ENCODE measurements around the gene DND1. TPM values are rescaled to one million over a fixed set of nuclear protein-coding genes. Genes with fewer than 3 reads are reported as not detected.

Gene DND1
- total RNA-seq, 1 donor from 2014 or later, result 1.9 TPM

GRCh38 chr5:140637371-140638100 lies 35.8 kb downstream of the DND1 start:
- Mint-ChIP-seq H3K36me3 (ENCODE audit: unreplicated experiment) (no peaks in the 10 kb centered on the region), H3K27me3 (ENCODE audit: unreplicated experiment) (no peaks in the 10 kb centered on the region), H3K4me1 (ENCODE audit: unreplicated experiment) (peaks cover 17% of the 10 kb centered on the region), H3K9me3 (ENCODE audit: unreplicated experiment) (no peaks in the 10 kb centered on the region), H3K4me3 (ENCODE audit: unreplicated experiment) (no peak overlapping the region), H3K27ac (ENCODE audit: unreplicated experiment) (no peak overlapping the region)
- no peak for DNase-seq (ENCODE audit: extremely low spot score, unreplicated experiment)
- no peak for TF ChIP-seq CTCF (IDR thresholded peaks at IDR 0.05)

- no peaks in the 10 kb centered on the region for H3K36me3 Mint-ChIP-seq (ENCODE audit: unreplicated experiment)
- H3K4me3 Mint-ChIP-seq (ENCODE audit: unreplicated experiment), result no peak overlapping the region
- H3K4me1 Mint-ChIP-seq (ENCODE audit: unreplicated experiment), result peaks cover 11% of the 10 kb centered on the region
- H3K27me3 Mint-ChIP-seq (ENCODE audit: unreplicated experiment), result no peaks in the 10 kb centered on the region
- no peaks in the 10 kb centered on the region for H3K9me3 Mint-ChIP-seq (ENCODE audit: unreplicated experiment)
- DNase-seq (ENCODE audit: extremely low spot score, unreplicated experiment), result no peak
- no peak for TF ChIP-seq CTCF (IDR thresholded peaks at IDR 0.05)
- no peak overlapping the region for H3K27ac Mint-ChIP-seq (ENCODE audit: unreplicated experiment)
These were observed 37.8 kb downstream of the DND1 start for GRCh38 chr5:140635291-140636257.

- H3K27ac Mint-ChIP-seq (ENCODE audit: unreplicated experiment), result no peak overlapping the region
- no peaks in the 10 kb centered on the region for H3K9me3 Mint-ChIP-seq (ENCODE audit: unreplicated experiment)
- TF ChIP-seq CTCF (IDR thresholded peaks at IDR 0.05), result no peak
- H3K27me3 Mint-ChIP-seq (ENCODE audit: unreplicated experiment), result no peaks in the 10 kb centered on the region
- H3K4me1 Mint-ChIP-seq (ENCODE audit: unreplicated experiment), result peaks cover 3% of the 10 kb centered on the region
- no peaks in the 10 kb centered on the region for H3K36me3 Mint-ChIP-seq (ENCODE audit: unreplicated experiment)
- no peak for DNase-seq (ENCODE audit: extremely low spot score, unreplicated experiment)
- no peak overlapping the region for H3K4me3 Mint-ChIP-seq (ENCODE audit: unreplicated experiment)
These were observed 39.3 kb downstream of the DND1 start for GRCh38 chr5:140634103-140634502.

GRCh38 chr5:140633501-140633900 lies 39.9 kb downstream of the DND1 start:
- no peaks in the 10 kb centered on the region for H3K9me3 Mint-ChIP-seq (ENCODE audit: unreplicated experiment)
- H3K4me1 Mint-ChIP-seq (ENCODE audit: unreplicated experiment), result no peaks in the 10 kb centered on the region
- no peaks in the 10 kb centered on the region for H3K27me3 Mint-ChIP-seq (ENCODE audit: unreplicated experiment)
- H3K36me3 Mint-ChIP-seq (ENCODE audit: unreplicated experiment), result no peaks in the 10 kb centered on the region
- H3K4me3 Mint-ChIP-seq (ENCODE audit: unreplicated experiment), result no peak overlapping the region
- no peak overlapping the region for H3K27ac Mint-ChIP-seq (ENCODE audit: unreplicated experiment)
- no peak for DNase-seq (ENCODE audit: extremely low spot score, unreplicated experiment)
- no peak for TF ChIP-seq CTCF (IDR thresholded peaks at IDR 0.05)

- H3K27ac Mint-ChIP-seq (ENCODE audit: unreplicated experiment), result no peak within 1 kb of the TSS
- no peaks in the 10 kb centered on the region for H3K36me3 Mint-ChIP-seq (ENCODE audit: unreplicated experiment)
- no peaks in the 10 kb centered on the region for H3K4me1 Mint-ChIP-seq (ENCODE audit: unreplicated experiment)
- TF ChIP-seq CTCF (IDR thresholded peaks at IDR 0.05), result no peak
- no peak within 1 kb of the TSS for H3K4me3 Mint-ChIP-seq (ENCODE audit: unreplicated experiment)
- no peak for DNase-seq (ENCODE audit: extremely low spot score, unreplicated experiment)
- no peaks in the 10 kb centered on the region for H3K27me3 Mint-ChIP-seq (ENCODE audit: unreplicated experiment)
- no peaks in the 10 kb centered on the region for H3K9me3 Mint-ChIP-seq (ENCODE audit: unreplicated experiment)
These were observed 40.3 kb downstream of the DND1 start, which contains the start of gene CD14 for GRCh38 chr5:140633021-140633471. TSS of gene CD14 (minus strand) at chr5:140633175. CDS start at chr5:140633071, 104 bp downstream.
